Endothelial cell (in vitro differentiated cells): ENCODE results near the gene PUS7L. TPM values are rescaled to one million over a fixed set of nuclear protein-coding genes. Genes with fewer than 3 reads are reported as not detected.

Experiments used
- DNase-seq: peaks from one replicate; pipeline ENCODE4 v3.0.0; 2021; ENCODE audit warnings: low spot score
- H3K27ac Mint-ChIP-seq: one replicate; pipeline ENCODE4 v1.8.0; 2021; ENCODE audit warnings: mixed read lengths, inconsistent platforms; ENCODE audit not compliant: unreplicated experiment
- H3K27me3 Mint-ChIP-seq: one replicate; pipeline ENCODE4 v1.8.0; 2021; ENCODE audit warnings: mild to moderate bottlenecking, moderate library complexity, mixed read lengths, inconsistent platforms; ENCODE audit not compliant: unreplicated experiment
- H3K36me3 Mint-ChIP-seq: one replicate; pipeline ENCODE4 v1.8.0; 2021; ENCODE audit warnings: mild to moderate bottlenecking, low read depth, mixed read lengths, inconsistent platforms; ENCODE audit not compliant: unreplicated experiment
- H3K4me1 Mint-ChIP-seq: one replicate; pipeline ENCODE4 v1.8.0; 2021; ENCODE audit warnings: mild to moderate bottlenecking, mixed read lengths, inconsistent platforms; ENCODE audit not compliant: unreplicated experiment
- H3K4me3 Mint-ChIP-seq: one replicate; pipeline ENCODE4 v1.8.0; 2021; ENCODE audit warnings: mild to moderate bottlenecking, mixed read lengths, inconsistent platforms; ENCODE audit not compliant: unreplicated experiment
- H3K9me3 Mint-ChIP-seq: one replicate; pipeline ENCODE4 v1.8.0; 2021; ENCODE audit warnings: mixed read lengths, inconsistent platforms; ENCODE audit not compliant: unreplicated experiment
- CTCF ChIP-seq: fragments of 200-600 bp; sonication (generic); IDR thresholded peaks from one replicate; pipeline ENCODE4 v1.5.0; 2021; ENCODE audit warnings: antibody characterized with exemption; ENCODE audit not compliant: unreplicated experiment
- long read RNA-seq: library from polyadenylated mRNA; unstranded; transcript quantifications from one replicate; pipeline ENCODE4 v2.0.0, GENCODE V29; 2020; ENCODE audit not compliant: unreplicated experiment
- total RNA-seq: library from RNA; stranded (reverse); fragmentation: NEBNext Ultra II Directional; extraction: Animal tissue kit (Norgen Biotek cat#: 25700); gene quantifications from one replicate; pipeline ENCODE4 v1.2.1, GENCODE V29; 2021; ENCODE audit not compliant: unreplicated experiment

Gene PUS7L, protein sequence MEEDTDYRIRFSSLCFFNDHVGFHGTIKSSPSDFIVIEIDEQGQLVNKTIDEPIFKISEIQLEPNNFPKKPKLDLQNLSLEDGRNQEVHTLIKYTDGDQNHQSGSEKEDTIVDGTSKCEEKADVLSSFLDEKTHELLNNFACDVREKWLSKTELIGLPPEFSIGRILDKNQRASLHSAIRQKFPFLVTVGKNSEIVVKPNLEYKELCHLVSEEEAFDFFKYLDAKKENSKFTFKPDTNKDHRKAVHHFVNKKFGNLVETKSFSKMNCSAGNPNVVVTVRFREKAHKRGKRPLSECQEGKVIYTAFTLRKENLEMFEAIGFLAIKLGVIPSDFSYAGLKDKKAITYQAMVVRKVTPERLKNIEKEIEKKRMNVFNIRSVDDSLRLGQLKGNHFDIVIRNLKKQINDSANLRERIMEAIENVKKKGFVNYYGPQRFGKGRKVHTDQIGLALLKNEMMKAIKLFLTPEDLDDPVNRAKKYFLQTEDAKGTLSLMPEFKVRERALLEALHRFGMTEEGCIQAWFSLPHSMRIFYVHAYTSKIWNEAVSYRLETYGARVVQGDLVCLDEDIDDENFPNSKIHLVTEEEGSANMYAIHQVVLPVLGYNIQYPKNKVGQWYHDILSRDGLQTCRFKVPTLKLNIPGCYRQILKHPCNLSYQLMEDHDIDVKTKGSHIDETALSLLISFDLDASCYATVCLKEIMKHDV
- total RNA-seq: 15.4 TPM
- long read RNA-seq, full-length matches to known transcripts: 1 of 3 reads
- long read RNA-seq, partial matches to known transcripts: 2 of 3 reads
- long read RNA-seq, other reads (novel, unspliced or antisense): 0 of 3 reads

DNA sequence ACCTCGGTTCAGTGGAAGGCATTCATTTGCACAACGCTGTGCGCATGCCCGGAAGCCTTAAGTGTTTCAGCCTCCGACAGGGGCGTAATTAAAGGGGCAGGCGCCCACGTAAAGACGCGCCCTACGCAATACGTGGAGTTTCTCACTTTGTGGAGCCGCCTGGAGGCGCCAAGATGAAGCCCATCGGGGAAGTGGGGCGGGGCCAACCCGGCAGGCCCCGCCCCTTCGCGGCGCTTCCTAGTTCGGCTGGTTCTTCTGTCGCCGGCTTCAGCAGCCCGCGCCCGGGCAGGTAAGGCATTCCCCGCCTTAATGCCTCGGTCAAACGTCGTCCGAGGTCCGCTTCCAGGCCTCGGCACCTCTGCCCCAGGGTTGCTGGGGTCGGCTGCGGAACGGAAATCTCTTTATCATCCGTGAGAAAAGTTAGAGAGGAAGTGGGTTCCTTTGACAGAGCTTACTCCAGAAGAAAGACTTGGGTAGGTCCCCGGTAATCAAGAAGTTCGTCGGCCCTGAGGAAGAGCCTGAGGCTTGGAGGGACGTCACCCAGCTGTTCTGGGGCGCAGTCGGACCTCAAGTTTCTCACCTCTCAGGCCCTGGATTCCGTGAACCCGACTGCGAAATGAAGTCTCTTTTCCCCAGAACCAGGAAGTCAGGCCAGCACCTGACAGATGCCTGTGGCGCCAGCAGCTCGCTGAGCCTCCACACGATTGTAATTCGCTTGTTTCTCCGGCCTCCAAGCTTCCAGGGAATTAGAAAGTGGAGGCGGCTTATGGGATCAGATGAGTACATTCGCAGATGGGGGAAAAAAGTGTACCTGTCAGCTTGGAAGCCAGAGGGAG is at the start of gene PUS7L, which contains the start of gene IRAK4:
TSS of gene PUS7L (minus strand) at position 63 of the 836 bp plus-strand sequence. CDS start 3,545 bp downstream, outside the sequence.
TSS of gene IRAK4 (plus strand) at position 224 of the 836 bp plus-strand sequence. CDS start 9,161 bp downstream, outside the sequence.
- Mint-ChIP-seq H3K4me3 (peak within 1 kb of the TSS; percentile 95), H3K4me1 (peaks cover 21% of the 10 kb centered on the region), H3K9me3 (no peaks in the 10 kb centered on the region), H3K27me3 (peaks cover 2% of the 10 kb centered on the region), H3K27ac (peak within 1 kb of the TSS; percentile 85), H3K36me3 (no peaks in the 10 kb centered on the region)
- DNase-seq: peak; percentile 90
- TF ChIP-seq CTCF: no peak

DNA sequence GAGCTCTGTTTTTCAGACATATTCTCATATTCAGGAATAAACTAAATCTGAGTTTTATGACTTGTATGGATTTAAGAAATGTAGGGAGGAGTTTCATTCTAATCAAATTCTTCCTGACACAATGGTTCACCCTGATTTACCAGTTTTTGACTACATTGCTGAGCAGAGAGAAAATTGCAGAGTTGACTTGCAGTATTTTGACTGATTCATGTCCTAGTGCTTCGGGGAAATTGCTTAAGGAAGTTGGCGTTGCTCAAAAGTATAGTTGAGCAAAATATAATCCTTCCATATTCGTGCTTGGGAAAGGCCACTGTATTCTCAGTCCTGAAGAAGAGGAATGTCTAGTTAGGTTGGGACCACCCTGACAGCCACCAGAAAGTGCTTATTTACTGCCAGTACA is 48.8 kb upstream of the PUS7L start:
- DNase-seq: no peak
- H3K36me3 Mint-ChIP-seq: peaks cover 5% of the 10 kb centered on the region
- no peaks in the 10 kb centered on the region for H3K9me3 Mint-ChIP-seq
- peaks cover 20% of the 10 kb centered on the region for H3K4me1 Mint-ChIP-seq
- no peak for TF ChIP-seq CTCF
- H3K27ac Mint-ChIP-seq: peak overlapping the region; percentile 99
- peaks cover 6% of the 10 kb centered on the region for H3K27me3 Mint-ChIP-seq
- H3K4me3 Mint-ChIP-seq: peak overlapping the region; percentile 99

DNA sequence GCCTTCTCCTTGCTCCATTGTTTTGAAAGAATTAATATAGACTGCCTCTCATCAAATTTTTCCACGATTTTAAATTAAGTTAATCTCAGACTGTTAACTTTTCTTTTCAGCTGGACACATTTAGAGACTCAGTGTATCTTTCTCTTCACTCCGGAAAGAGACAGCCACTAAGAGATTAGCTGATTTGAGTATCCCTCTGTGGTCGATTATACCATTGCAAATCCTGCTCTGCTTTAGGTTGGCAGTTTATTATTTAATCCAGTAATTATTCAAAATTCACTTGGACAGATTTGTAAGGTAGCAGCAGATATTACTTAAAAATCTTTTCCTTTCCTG is 48.1 kb upstream of the PUS7L start:
- no peaks in the 10 kb centered on the region for H3K9me3 Mint-ChIP-seq
- H3K27ac Mint-ChIP-seq: peak overlapping the region; percentile 99
- peaks cover 20% of the 10 kb centered on the region for H3K4me1 Mint-ChIP-seq
- no peak for TF ChIP-seq CTCF
- DNase-seq: no peak
- peaks cover 5% of the 10 kb centered on the region for H3K36me3 Mint-ChIP-seq
- H3K27me3 Mint-ChIP-seq: peaks cover 6% of the 10 kb centered on the region
- H3K4me3 Mint-ChIP-seq: peak overlapping the region; percentile 99

DNA sequence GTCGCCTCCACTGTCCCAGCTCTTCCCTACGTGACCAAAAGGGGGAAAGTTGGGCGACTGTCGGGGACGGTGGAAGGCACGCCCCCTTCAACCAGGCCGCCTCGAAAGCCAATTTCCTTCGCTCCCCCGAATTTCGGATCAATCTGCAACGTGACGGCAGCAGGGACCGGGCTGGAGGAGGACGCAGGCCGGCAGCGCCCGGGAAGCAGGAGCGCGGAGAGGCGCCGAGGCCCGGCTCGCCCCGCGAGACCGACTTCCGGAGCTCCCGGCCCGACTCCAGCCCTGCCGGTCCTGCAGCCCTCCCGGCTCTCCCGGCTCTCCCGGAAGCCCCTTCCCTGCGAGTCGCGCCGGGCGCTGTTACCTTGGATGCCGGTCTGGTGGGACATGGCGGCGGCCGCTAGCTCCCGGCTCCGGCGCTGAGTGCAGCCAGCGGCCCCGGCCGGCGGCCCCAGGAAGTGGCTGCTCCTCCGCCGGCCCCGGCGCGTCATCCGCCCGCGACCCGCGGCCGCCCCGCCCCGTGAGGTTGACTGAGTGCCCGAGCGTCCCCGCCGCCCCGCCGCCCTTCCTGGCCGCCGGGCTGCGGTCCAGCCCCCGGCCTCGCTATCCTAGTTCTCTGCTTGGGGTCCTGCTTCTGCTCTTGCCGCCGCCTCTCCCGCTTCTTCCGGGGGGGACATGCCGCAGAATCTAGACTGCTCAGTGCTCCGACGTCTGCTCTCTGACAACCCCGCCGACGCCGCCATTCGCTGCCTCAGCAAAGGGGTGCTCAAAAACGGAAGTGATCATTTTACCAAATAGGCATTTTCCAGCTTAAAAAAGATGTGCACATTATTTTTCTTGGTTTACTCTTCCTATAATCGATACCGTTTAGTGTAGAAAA is 47.5 kb upstream of the PUS7L start, which contains the start of gene TWF1:
TSS of gene TWF1 (minus strand) at position 458 of the 877 bp plus-strand sequence. CDS start at position 386, 72 bp downstream.
- peaks cover 20% of the 10 kb centered on the region for H3K4me1 Mint-ChIP-seq
- H3K36me3 Mint-ChIP-seq: peaks cover 6% of the 10 kb centered on the region
- DNase-seq: peak; percentile 94
- H3K4me3 Mint-ChIP-seq: peak within 1 kb of the TSS; percentile 99
- TF ChIP-seq CTCF: no peak
- no peaks in the 10 kb centered on the region for H3K9me3 Mint-ChIP-seq
- H3K27ac Mint-ChIP-seq: peak within 1 kb of the TSS; percentile 99
- peaks cover 6% of the 10 kb centered on the region for H3K27me3 Mint-ChIP-seq
